ENCODE results near the gene UNC5CL.

DNA sequence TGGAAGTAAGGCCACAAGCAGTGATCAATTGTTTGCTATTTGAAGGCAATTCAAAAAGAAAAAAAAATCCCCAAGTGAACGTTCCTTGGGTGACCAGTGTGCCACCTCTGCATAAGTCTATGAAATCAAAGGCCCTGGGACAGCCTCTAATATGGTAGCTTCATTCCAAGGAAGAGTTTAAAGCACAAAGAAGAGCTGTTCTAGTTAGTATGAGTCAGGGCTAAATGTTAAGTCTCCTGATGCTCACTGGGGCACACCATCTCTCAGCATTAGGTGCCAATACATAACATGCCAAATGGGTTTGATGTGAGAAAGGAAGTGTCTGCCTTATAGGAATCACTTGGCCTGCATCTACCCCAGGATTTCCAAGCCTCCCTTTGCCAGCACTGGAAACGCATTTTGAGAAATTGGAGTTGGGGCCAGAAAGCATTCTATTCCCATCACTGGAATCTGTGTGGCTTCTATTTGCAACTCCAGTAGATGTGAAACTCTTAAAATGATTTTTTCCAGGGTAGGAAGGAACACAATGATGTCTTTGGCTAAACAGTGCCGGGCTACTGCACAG, 13.0 kb downstream of the UNC5CL start:
- TF ChIP-seq ATF7 (IDR thresholded peaks at IDR 0.05) (no peak), E2F3 (CRISPR knock-in tag; IDR thresholded peaks at IDR 0.05) (no peak), EP300 (IDR thresholded peaks at IDR 0.05; ENCODE audit: low read length) (no peak), PHB (CRISPR knock-in tag; IDR thresholded peaks at IDR 0.05) (no peak), TEAD1 (CRISPR knock-in tag; IDR thresholded peaks at IDR 0.05) (no peak), DACH1 (IDR thresholded peaks at IDR 0.05; ENCODE audit: partially characterized antibody) (no peak), NBN (IDR thresholded peaks at IDR 0.05; ENCODE audit: low read depth) (no peak)
- TF ChIP-seq, protein P1, sequence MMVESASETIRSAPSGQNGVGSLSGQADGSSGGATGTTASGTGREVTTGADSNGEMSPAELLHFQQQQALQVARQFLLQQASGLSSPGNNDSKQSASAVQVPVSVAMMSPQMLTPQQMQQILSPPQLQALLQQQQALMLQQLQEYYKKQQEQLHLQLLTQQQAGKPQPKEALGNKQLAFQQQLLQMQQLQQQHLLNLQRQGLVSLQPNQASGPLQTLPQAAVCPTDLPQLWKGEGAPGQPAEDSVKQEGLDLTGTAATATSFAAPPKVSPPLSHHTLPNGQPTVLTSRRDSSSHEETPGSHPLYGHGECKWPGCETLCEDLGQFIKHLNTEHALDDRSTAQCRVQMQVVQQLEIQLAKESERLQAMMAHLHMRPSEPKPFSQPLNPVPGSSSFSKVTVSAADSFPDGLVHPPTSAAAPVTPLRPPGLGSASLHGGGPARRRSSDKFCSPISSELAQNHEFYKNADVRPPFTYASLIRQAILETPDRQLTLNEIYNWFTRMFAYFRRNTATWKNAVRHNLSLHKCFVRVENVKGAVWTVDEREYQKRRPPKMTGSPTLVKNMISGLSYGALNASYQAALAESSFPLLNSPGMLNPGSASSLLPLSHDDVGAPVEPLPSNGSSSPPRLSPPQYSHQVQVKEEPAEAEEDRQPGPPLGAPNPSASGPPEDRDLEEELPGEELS (CRISPR knock-in tag; IDR thresholded peaks at IDR 0.05; ENCODE audit: borderline replicate concordance), result no peak
- TF ChIP-seq, protein P2, sequence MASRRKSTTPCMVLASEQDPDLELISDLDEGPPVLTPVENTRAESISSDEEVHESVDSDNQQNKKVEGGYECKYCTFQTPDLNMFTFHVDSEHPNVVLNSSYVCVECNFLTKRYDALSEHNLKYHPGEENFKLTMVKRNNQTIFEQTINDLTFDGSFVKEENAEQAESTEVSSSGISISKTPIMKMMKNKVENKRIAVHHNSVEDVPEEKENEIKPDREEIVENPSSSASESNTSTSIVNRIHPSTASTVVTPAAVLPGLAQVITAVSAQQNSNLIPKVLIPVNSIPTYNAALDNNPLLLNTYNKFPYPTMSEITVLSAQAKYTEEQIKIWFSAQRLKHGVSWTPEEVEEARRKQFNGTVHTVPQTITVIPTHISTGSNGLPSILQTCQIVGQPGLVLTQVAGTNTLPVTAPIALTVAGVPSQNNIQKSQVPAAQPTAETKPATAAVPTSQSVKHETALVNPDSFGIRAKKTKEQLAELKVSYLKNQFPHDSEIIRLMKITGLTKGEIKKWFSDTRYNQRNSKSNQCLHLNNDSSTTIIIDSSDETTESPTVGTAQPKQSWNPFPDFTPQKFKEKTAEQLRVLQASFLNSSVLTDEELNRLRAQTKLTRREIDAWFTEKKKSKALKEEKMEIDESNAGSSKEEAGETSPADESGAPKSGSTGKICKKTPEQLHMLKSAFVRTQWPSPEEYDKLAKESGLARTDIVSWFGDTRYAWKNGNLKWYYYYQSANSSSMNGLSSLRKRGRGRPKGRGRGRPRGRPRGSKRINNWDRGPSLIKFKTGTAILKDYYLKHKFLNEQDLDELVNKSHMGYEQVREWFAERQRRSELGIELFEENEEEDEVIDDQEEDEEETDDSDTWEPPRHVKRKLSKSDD (conservative IDR thresholded peaks at IDR 0.05; ENCODE audit: low read length), result no peak

Data from K562 (cell line).